Nephron progenitor cell (in vitro differentiated cells): ENCODE data around the gene TRABD2B.

Source experiments
- DNase-seq: peaks from one replicate; pipeline ENCODE4 v3.0.0; 2021
- H3K27ac Mint-ChIP-seq: 2 replicates; pipeline ENCODE4 v1.8.0; 2021; ENCODE audit warnings: mild to moderate bottlenecking, moderate library complexity, mixed read lengths
- H3K27me3 Mint-ChIP-seq: 2 replicates; pipeline ENCODE4 v1.8.0; 2021; ENCODE audit warnings: mild to moderate bottlenecking, low read depth, mixed read lengths; ENCODE audit not compliant: poor library complexity
- H3K36me3 Mint-ChIP-seq: 2 replicates; pipeline ENCODE4 v1.8.0; 2021; ENCODE audit warnings: low read depth, mixed read lengths
- H3K4me1 Mint-ChIP-seq: 2 replicates; pipeline ENCODE4 v1.8.0; 2021; ENCODE audit warnings: mixed read lengths
- H3K4me3 Mint-ChIP-seq: 2 replicates; pipeline ENCODE4 v1.8.0; 2021; ENCODE audit warnings: mild to moderate bottlenecking, moderate library complexity, mixed read lengths
- H3K9me3 Mint-ChIP-seq: 2 replicates; pipeline ENCODE4 v1.8.0; 2021; ENCODE audit warnings: mild to moderate bottlenecking, moderate library complexity, mixed read lengths
- TF ChIP-seq, protein P1 (sequence below): fragments of 200-600 bp; sonication (generic); IDR thresholded peaks from 2 replicates; pipeline ENCODE4 v1.5.0; 2021; ENCODE audit warnings: antibody characterized with exemption

TRABD2B gene

DNA sequence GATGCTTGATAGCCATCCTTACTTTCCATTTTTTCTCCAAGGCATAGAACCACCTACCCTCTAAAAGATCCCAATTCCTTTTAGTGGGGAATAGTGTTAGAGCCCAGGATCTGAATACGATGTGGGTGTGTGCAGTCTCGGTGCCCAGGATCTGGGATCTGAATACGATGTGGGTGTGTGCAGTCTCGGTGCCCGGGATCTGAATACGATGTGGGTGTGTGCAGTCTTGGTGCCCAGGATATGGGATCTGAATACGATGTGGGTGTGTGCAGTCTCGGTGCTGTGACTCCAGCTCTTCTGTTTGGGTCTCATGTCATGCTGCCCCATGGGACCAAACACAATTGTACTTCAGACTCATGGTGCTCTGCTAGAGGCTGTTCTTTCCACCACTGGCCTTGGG lies 265.5 kb downstream of the TRABD2B start:
- peaks cover 21% of the 10 kb centered on the region for H3K4me1 Mint-ChIP-seq
- TF ChIP-seq, protein P1, sequence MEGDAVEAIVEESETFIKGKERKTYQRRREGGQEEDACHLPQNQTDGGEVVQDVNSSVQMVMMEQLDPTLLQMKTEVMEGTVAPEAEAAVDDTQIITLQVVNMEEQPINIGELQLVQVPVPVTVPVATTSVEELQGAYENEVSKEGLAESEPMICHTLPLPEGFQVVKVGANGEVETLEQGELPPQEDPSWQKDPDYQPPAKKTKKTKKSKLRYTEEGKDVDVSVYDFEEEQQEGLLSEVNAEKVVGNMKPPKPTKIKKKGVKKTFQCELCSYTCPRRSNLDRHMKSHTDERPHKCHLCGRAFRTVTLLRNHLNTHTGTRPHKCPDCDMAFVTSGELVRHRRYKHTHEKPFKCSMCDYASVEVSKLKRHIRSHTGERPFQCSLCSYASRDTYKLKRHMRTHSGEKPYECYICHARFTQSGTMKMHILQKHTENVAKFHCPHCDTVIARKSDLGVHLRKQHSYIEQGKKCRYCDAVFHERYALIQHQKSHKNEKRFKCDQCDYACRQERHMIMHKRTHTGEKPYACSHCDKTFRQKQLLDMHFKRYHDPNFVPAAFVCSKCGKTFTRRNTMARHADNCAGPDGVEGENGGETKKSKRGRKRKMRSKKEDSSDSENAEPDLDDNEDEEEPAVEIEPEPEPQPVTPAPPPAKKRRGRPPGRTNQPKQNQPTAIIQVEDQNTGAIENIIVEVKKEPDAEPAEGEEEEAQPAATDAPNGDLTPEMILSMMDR: no peak
- H3K27ac Mint-ChIP-seq: no peak overlapping the region
- H3K4me3 Mint-ChIP-seq: no peak overlapping the region
- DNase-seq: no peak
- peaks cover 5% of the 10 kb centered on the region for H3K36me3 Mint-ChIP-seq
- peaks cover 62% of the 10 kb centered on the region for H3K27me3 Mint-ChIP-seq
- peaks cover 4% of the 10 kb centered on the region for H3K9me3 Mint-ChIP-seq

DNA sequence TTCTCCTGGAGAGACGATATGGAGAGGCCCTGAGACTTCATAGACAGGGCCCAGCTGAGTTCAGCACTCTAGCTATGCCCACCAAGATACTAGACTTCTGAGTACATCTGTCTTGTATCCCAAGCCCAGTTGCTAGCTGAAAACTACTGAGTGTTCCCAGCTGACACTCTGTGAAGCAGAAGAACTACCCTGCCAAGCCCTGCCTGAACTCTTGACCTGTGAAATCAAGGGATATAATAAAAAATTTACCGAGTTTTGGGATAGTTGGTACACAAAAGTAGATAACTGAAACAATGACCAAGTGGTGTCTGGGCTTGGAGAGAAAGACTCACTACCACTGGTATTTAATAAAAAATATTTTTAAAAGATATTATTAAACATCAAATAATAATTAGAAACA lies 267.5 kb downstream of the TRABD2B start:
- peaks cover 4% of the 10 kb centered on the region for H3K9me3 Mint-ChIP-seq
- H3K27ac Mint-ChIP-seq: no peak overlapping the region
- peaks cover 61% of the 10 kb centered on the region for H3K27me3 Mint-ChIP-seq
- DNase-seq: no peak
- no peak overlapping the region for H3K4me3 Mint-ChIP-seq
- TF ChIP-seq, protein P1: no peak
- H3K36me3 Mint-ChIP-seq: peaks cover 5% of the 10 kb centered on the region
- peaks cover 35% of the 10 kb centered on the region for H3K4me1 Mint-ChIP-seq

DNA sequence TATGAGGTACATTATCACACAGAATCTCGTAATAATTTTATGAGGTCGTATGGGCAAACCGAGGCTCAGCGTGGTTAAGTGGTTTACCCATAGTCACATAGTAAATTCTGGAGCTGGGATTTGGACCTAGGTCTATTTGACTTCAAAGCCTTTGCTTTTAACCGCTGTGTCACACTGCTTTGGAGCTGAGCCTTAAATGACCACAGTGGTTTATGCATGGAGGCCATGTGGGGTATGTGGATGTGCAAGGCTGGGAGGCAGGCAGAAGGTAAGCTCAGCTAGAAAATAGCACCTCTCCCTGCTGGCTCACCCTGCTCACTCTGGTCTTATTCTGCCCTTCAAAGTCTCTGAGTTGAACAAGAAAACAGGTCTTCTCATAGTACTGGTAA lies 269.5 kb downstream of the TRABD2B start:
- H3K27ac Mint-ChIP-seq: no peak overlapping the region
- TF ChIP-seq, protein P1: no peak

DNA sequence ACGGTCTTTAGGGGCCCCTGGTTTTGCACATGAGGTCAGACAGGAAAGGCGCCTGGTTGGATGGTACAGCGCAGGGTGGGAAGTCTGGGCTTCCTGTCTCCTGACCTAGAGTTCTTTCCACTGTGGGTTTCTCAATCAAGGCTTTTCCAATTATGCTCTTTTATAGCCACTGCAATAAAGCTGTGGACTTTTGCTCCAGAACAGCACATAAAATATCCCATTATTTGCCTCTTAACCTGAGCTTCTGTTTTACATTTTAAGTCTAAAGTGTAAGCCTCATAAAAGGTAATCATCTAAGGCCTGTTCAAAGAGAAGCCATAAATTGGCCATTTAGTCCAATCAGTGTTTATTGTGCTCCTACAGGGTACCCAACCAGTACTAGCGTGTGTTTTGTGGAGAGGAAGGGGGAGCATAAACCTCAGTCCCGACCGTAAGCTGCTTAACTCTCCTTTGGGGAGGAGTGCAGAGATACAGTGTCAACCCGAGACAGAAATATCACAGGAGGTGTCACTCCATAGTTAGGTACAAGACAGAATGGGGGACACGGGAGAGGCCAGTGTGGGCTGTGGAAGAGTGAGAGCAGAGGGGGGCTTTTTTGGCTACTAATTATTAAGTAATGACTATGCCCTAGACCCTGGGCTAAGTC lies 270.0 kb downstream of the TRABD2B start:
- Mint-ChIP-seq H3K27me3 (peaks cover 62% of the 10 kb centered on the region), H3K9me3 (peaks cover 4% of the 10 kb centered on the region), H3K36me3 (peaks cover 5% of the 10 kb centered on the region), H3K4me1 (peaks cover 51% of the 10 kb centered on the region), H3K27ac (no peak overlapping the region), H3K4me3 (no peak overlapping the region)
- DNase-seq: no peak
- TF ChIP-seq, protein P1: no peak

More for the DNA sequence above, 269.5 kb downstream of the TRABD2B start:
- Mint-ChIP-seq H3K36me3 (peaks cover 5% of the 10 kb centered on the region), H3K4me3 (no peak overlapping the region), H3K27me3 (peaks cover 62% of the 10 kb centered on the region), H3K4me1 (peaks cover 52% of the 10 kb centered on the region), H3K9me3 (peaks cover 4% of the 10 kb centered on the region)
- no peak for DNase-seq

DNA sequence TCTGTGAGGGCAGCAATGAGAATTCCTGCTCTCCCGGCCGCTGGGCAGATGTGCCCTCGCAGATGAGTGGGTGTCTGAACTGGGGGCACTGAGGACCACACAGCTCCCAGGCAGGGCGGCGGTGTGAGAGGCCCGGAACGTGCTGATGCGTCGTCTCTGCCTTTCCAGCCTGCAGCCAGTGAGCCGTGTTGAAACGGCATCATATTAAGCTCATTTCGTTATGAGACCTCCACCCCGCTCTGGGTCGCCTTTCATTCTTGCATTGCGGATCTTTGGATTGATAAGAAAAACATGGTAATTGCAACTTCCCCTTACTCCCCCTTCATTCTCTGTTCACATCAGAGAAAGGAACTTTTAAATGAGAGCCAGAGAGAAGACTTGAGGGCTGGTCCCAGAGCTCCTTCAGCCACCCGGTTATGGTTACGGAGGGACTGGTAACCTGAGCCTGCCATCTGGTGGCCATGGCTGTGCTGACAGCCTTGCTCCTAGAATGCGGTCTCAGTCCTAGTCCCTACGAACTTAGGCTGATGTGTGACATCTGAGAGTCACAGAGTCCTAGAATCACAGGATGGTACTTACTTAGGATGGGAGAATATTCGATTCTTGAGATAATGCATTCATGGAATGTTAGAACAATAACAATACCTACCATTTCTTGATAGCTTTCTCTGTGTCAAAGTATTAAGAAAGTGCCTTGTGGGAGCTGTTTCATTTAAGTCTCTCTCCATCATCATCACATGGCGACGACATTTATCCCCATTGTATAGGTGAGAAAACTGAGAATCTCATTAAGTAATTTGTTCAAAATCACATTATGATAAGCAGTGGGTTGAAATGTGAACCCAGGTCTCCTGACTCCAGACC lies 271.0 kb downstream of the TRABD2B start:
- peaks cover 66% of the 10 kb centered on the region for H3K27me3 Mint-ChIP-seq
- peaks cover 5% of the 10 kb centered on the region for H3K36me3 Mint-ChIP-seq
- TF ChIP-seq, protein P1: peak; percentile 92
- H3K9me3 Mint-ChIP-seq: peaks cover 4% of the 10 kb centered on the region
- H3K4me3 Mint-ChIP-seq: peak overlapping the region; percentile 71
- peaks cover 60% of the 10 kb centered on the region for H3K4me1 Mint-ChIP-seq
- no peak overlapping the region for H3K27ac Mint-ChIP-seq
- peak; percentile 85 for DNase-seq
